Measurements from ENCODE around the gene PYGB.

PYGB gene

GRCh38 chr20:25223179-25223661 is 24.7 kb upstream of the PYGB start (continued):
- TF ChIP-seq PATZ1 (tag by site-specific recombination; IDR thresholded peaks at IDR 0.05) = peak; percentile 41; the same call in 1 of the 2 replicates
- TF ChIP-seq SCRT2 (tag by site-specific recombination; IDR thresholded peaks at IDR 0.05) = peak; percentile 55; the same call in 1 of the 2 replicates
- peak; percentile 66 for TF ChIP-seq ZNF398 (tag by site-specific recombination; IDR thresholded peaks at IDR 0.05)
- no peak for TF ChIP-seq REPIN1 (tag by site-specific recombination; IDR thresholded peaks at IDR 0.05; ENCODE audit: low read depth)
- TF ChIP-seq EGR2 (tag by site-specific recombination; IDR thresholded peaks at IDR 0.05; ENCODE audit: low read depth) = peak; percentile 80
- 0 out of 2 replicates have a peak, but pooled peaks have one; percentile 36 for TF ChIP-seq ZBTB20 (tag by site-specific recombination; IDR thresholded peaks at IDR 0.05)
- peak; percentile 78; the same call in 1 of the 2 replicates for TF ChIP-seq TRIM28 (IDR thresholded peaks at IDR 0.05; ENCODE audit: borderline replicate concordance, low read length)
- TF ChIP-seq FEZF1 (tag by site-specific recombination; IDR thresholded peaks at IDR 0.05) = peak; percentile 76

GRCh38 chr20:25223765-25224720 is 23.8 kb upstream of the PYGB start:
- H3K27ac ChIP-seq (ENCODE audit: extremely low read depth, low read depth, low read length) = no peak overlapping the region
- POLR2A ChIA-PET = interaction anchor here (0.6 to 2.3 kb wide), 3 partner anchors 10 to 183 kb away, joined by 3 to 14 read pairs (median 3); partner anchors contain the start of genes GINS1 and PYGB
- TF ChIP-seq KLF8 (tag by site-specific recombination; IDR thresholded peaks at IDR 0.05) (no peak), ZNF580 (tag by site-specific recombination; IDR thresholded peaks at IDR 0.05) (no peak), HOXD13 (CRISPR knock-in tag; IDR thresholded peaks at IDR 0.05; ENCODE audit: borderline replicate concordance) (no peak), ZNF776 (tag by site-specific recombination; IDR thresholded peaks at IDR 0.05; ENCODE audit: borderline replicate concordance) (no peak), SP3 (tag by site-specific recombination; IDR thresholded peaks at IDR 0.05) (no peak), HIC1 (tag by site-specific recombination; IDR thresholded peaks at IDR 0.05) (0 out of 2 replicates have a peak, but pooled peaks have one; percentile 36), ZNF830 (tag by site-specific recombination; IDR thresholded peaks at IDR 0.05; ENCODE audit: low read depth) (no peak)

More at GRCh38 chr20:25223765-25224720, 23.8 kb upstream of the PYGB start:
- peaks cover 0 to 43% of the 10 kb centered on the region in 2 experiments; a peak in 2 of 3 replicates for H3K36me3 ChIP-seq (ENCODE audit: control insufficient read depth in 2 of 2, insufficient read depth in 1 of 2, low read length in 2 of 2)
- CTCF ChIA-PET = interaction anchor here (0.5 to 1.9 kb wide), 10 partner anchors 23 to 352 kb away, joined by 3 to 5 read pairs (median 3); partner anchors contain the start of gene ENTPD6
- H3K9me3 ChIP-seq (ENCODE audit: control insufficient read depth, insufficient read depth, low read depth, low read length) = no peaks in the 10 kb centered on the region
- H3K4me3 ChIP-seq (ENCODE audit: low read depth, low read length) = no peak overlapping the region
- H3K4me1 ChIP-seq (ENCODE audit: control insufficient read depth, insufficient read depth, low read length) = 0 out of 2 replicates have a peak, but pooled peaks cover 3% of the 10 kb centered on the region
